IPS DF 19.7 (cell line): Measurements from ENCODE around the gene GID8.

Experiments used
- DNase-seq: peaks from one replicate; pipeline ENCODE4 v3.0.0-alpha.2; 2013; ENCODE audit warnings: low read depth, low spot score

Gene GID8

GRCh38 chr20:62970307-62971210 lies 32.6 kb downstream of the GID8 start:
- DNase-seq = no peak

- DNase-seq = no peak
Observed at GRCh38 chr20:62971211-62971949, 33.4 kb downstream of the GID8 start.

- peak; percentile 42 for DNase-seq
Observed at GRCh38 chr20:62971950-62972844, 34.2 kb downstream of the GID8 start.

GRCh38 chr20:62972845-62973745 lies 35.1 kb downstream of the GID8 start:
- DNase-seq = no peak

GRCh38 chr20:62975251-62975760 lies 37.4 kb downstream of the GID8 start:
- no peak for DNase-seq

- no peak for DNase-seq
Observed at GRCh38 chr20:62975812-62976508, 38.0 kb downstream of the GID8 start.

GRCh38 chr20:62976886-62977285 lies 38.9 kb downstream of the GID8 start:
- DNase-seq = no peak

- DNase-seq = no peak
Observed at GRCh38 chr20:62977613-62978560, 39.9 kb downstream of the GID8 start.

GRCh38 chr20:62978561-62978943 lies 40.6 kb downstream of the GID8 start:
- no peak for DNase-seq

- DNase-seq = no peak
Observed at GRCh38 chr20:62979310-62979709, 41.4 kb downstream of the GID8 start.

GRCh38 chr20:62979876-62980373 lies 42.0 kb downstream of the GID8 start:
- DNase-seq = no peak

- DNase-seq = no peak
Observed at GRCh38 chr20:62980380-62980960, 42.5 kb downstream of the GID8 start.

GRCh38 chr20:62980970-62981369 lies 43.0 kb downstream of the GID8 start:
- no peak for DNase-seq

- DNase-seq = no peak
Observed at GRCh38 chr20:62982124-62983075, 44.5 kb downstream of the GID8 start.

GRCh38 chr20:62983210-62983609 lies 45.3 kb downstream of the GID8 start:
- DNase-seq = no peak

GRCh38 chr20:62984666-62985443 lies 46.9 kb downstream of the GID8 start:
- no peak for DNase-seq
